Upper lobe of left lung (tissue), 4 donors: ENCODE data around the gene ARID1B.

ENCODE experiments used
- EP300 ChIP-seq, 4 donors: sonication (generic); formaldehyde crosslinking; IDR thresholded peaks; one replicate each; pipeline ENCODE4 v1.5.1; 2017; ENCODE audit warnings: antibody characterized with exemption in 4 of 4, control low read depth in 2 of 4
- POLR2A ChIP-seq, 4 donors: fragments of 450-650 bp; IDR thresholded peaks; one replicate each; pipeline ENCODE4 v1.5.1; 2016 to 2017; ENCODE audit warnings: antibody characterized with exemption in 4 of 4, mild to moderate bottlenecking in 2 of 4
- POLR2AphosphoS5 ChIP-seq, 2 donors: sonication (generic); formaldehyde crosslinking; IDR thresholded peaks; one replicate each; pipeline ENCODE4 v1.5.1; 2017; ENCODE audit warnings: antibody characterized with exemption in 2 of 2
- TF ChIP-seq, protein P1 (sequence below), 6 experiments: fragments of 450-650 bp in 4 of 6; fragments of 200-600 bp in 2 of 6; sonication (generic) in 2 of 6; IDR thresholded peaks; one replicate each; pipeline ENCODE4 v1.5.1; 2016 to 2019; ENCODE audit warnings: antibody characterized with exemption in 6 of 6

DNA sequence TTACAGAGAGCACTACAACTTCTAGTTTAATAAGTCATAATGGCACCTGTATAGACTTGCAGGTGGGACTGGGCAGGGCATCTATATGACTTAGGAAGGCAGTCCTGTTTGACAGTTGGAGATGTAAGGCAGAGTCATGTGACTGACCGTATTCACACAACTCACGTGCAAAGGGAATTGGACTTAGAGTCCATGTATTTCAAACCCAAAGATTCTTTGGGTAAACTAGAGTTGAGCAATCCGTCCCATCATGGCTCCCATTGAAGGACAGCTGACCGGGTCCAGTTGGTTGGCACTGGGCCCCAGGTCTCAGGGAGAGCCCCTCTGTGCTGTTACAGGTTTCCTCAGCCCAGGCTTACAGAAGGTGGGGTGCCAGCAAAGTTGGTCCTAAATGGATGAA, 121.9 kb downstream of the ARID1B start:
- TF ChIP-seq, protein P1, sequence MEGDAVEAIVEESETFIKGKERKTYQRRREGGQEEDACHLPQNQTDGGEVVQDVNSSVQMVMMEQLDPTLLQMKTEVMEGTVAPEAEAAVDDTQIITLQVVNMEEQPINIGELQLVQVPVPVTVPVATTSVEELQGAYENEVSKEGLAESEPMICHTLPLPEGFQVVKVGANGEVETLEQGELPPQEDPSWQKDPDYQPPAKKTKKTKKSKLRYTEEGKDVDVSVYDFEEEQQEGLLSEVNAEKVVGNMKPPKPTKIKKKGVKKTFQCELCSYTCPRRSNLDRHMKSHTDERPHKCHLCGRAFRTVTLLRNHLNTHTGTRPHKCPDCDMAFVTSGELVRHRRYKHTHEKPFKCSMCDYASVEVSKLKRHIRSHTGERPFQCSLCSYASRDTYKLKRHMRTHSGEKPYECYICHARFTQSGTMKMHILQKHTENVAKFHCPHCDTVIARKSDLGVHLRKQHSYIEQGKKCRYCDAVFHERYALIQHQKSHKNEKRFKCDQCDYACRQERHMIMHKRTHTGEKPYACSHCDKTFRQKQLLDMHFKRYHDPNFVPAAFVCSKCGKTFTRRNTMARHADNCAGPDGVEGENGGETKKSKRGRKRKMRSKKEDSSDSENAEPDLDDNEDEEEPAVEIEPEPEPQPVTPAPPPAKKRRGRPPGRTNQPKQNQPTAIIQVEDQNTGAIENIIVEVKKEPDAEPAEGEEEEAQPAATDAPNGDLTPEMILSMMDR (IDR thresholded peaks at IDR 0.05) = no peak
- TF ChIP-seq EP300 (IDR thresholded peaks at IDR 0.05) (no peak), POLR2A (IDR thresholded peaks at IDR 0.05) (no peak), POLR2AphosphoS5 (IDR thresholded peaks at IDR 0.05) (no peak)
